ENCODE data around the gene CACNA1C.
"Not testable (repeated sequence)": the region's sequence is repeated elsewhere in the genome, so short reads cannot be mapped to it uniquely, and the experiment has no call there.

The CACNA1C gene

DNA sequence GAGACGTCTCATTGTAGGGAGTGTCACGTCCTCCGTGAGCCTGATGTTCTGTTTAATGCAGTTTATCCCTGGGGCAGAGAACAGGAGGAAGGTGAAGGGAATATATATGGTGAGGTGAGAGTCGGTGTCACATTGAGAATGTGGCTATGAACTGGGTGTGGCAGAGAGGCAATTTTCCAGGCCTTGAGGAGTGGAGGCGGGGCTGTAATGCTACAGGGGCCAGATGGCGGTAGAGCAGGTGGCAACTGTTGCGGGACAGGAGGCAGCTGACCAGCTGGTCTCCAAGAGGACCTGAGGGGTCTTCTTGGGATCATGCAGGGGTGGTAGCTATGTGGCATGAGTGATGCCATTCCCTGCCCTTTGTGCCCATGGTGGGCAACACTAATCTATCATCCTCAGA is 59.6 kb downstream of the CACNA1C start:
- DNase-seq (ENCODE audit: low read depth): no peak

DNA sequence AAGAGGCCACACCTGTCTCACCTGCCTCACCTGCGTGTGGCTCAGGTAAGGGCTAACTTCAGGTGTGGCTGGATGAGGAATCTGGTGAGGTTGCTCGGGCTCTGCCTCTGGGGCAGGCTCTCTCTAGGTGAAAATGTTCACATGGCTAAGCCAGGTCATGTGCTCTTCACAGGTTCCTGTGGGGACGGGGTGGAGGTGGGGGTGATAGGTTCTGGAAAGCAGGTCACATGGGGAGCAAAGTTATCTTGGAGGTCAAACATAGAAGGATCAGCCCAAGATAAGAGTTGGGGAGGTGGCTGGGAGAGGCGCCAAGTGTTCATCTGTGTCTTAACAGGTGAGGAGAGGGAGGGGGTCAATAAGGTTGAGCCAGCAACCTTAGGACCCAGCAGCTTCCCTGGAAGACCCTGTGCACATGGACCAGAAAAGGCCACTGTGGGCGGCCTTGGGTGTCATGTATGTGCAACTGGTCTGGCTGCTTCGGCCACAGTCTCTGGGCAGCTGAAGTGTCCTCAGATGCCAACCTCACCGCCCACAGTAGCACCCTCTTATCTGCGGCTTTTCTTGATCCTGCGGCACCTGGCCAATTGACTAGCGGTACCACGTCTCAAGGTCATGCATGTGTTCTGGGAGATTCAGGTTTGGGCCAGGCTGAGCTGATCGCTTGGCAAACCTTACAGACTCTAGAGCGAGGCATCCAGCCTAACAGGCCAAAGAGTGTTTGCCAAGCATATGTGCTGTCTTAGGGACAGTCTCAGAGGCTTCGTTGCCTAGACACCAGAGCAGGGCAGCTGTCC is 60.5 kb downstream of the CACNA1C start:
- DNase-seq (ENCODE audit: low read depth): no peak

DNA sequence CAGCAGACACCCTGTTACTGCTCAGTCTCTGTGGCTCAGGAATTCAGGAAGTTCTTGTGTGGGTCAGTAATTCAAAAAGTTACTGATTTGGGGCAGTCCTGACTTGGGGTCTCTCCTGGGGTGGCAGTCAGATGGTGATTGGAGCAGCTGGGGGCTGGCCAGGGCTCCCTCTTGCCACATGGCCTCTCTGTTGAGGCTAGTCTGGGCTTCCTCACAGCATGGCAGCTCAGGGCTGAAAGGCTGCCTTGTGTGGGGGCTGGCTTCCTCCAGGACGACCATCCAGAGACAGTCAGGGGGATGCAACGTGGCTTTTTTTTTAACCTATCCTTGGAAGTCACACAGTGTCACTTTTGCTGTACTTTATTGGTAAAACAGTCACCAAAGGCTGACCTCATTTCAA is 61.3 kb downstream of the CACNA1C start:
- DNase-seq (ENCODE audit: low read depth): no peak

DNA sequence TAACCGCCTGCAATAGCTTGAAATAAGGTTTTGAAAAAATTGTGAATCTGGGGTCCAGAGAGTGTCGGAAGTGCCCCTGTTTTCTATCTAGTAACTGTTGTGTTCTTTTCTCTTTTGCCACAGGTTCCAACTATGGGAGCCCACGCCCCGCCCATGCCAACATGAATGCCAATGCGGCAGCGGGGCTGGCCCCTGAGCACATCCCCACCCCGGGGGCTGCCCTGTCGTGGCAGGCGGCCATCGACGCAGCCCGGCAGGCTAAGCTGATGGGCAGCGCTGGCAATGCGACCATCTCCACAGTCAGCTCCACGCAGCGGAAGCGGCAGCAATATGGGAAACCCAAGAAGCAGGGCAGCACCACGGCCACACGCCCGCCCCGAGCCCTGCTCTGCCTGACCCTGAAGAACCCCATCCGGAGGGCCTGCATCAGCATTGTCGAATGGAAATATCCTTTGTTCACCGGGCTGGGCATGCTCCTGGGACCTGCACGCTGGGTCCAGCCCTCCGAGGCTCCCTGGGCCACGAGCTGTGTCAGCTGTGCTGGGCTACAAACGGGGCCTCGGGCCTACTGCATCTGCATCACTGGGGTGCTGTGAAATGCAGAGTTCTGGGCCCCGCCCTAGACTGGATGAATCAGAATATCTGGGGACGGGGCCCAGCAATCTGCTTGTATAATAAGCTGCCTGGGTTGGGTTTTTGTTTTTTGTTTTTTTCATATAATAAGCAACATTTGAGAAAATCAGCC is 62.5 kb downstream of the CACNA1C start:
- no peak for DNase-seq (ENCODE audit: low read depth)

DNA sequence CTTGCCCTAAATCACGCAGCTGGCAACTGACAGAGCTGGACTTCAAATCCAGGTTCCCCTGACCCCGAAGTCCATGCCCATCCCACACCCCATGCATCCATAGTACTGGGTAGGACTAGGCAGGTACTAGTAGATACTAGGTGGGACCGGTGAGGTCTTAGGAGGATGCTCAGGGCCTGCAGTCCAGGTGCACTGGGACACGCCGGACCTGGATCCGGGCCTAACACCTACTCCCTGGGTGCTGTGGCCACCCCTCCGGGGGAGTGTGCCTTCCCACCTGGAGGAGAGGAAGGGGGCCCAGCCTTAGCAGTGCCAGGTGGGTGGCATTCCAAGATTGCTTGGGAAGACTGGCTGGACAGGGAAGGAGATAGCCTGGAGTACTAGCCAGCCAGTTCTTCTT is 64.8 kb downstream of the CACNA1C start:
- DNase-seq (ENCODE audit: low read depth): no peak

DNA sequence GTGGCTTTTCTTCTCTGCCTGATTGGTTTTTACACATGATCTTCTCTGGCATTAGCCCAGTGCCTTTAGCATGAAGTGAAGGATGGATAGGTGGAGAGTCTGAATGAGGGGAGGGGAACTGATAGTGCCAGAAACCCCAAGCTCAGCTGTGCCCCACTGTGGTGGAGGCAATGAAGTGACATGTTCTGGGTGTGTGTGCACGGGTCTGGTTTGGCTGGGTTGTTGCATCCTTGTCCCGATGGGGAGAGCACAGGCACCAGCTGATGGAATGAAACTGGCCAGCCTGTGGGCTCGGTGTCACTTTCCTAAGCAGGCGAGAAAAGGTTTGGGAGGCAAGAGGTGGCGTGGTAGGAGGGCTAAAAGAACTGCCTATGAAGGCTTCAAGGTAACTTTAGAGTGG is 65.3 kb downstream of the CACNA1C start:
- DNase-seq (ENCODE audit: low read depth): no peak

DNA sequence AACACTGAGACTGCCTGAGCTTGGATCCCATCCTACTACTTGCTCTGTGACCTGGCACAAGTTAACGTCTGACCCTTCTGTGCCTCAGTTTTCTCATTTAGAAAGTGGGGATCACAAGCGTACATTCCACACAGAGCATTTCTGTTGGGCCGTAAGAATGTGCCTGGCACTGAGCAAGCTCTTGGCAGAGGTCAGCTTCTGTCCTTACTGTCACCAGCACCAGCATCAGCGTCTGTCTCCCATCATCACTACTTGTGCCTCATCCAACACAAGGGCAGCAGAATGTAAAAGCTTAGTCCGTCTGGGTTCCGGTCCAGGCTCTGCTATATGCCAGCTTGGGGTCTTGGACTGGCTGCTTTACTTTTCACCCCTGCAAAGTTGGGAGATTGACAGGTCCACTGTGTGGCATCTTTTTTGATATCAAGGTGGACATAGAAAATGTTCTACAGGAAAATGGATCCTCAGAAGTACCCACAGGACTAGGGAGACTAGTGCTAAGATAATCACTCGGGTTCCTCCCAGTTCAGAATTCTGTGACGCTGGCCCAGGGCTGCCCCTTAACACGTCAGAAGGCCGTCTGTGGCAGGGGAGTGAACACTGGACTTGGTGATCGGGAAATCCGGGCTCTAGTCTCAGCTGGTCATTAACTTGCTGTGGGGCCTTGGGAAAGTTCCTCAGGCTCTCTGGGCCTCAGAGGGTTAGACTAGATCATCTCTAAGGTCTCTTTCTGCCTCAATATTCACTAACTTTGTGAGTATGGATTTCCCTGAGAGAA is 65.9 kb downstream of the CACNA1C start:
- no peak for DNase-seq (ENCODE audit: low read depth)

DNA sequence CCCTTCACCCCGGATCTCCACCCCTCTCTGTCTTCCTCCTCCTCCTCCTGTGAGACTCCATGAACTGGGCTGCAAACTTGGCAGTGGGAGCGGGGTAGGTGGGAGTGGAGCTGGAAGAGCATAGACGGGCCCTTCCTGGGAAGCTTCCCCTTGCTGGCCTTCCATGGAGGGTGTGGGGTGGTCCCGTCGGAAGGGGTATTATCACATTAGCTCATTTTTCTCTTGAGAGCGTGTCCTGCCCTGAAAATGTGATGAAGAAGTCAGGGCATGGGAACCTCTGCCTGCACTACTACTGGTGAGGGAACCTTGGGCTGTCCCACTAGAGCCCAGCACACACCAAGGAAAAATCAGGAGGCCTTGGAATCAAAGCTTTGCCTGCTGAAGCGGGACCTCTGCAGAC is 66.5 kb downstream of the CACNA1C start:
- DNase-seq (ENCODE audit: low read depth): no peak

DNA sequence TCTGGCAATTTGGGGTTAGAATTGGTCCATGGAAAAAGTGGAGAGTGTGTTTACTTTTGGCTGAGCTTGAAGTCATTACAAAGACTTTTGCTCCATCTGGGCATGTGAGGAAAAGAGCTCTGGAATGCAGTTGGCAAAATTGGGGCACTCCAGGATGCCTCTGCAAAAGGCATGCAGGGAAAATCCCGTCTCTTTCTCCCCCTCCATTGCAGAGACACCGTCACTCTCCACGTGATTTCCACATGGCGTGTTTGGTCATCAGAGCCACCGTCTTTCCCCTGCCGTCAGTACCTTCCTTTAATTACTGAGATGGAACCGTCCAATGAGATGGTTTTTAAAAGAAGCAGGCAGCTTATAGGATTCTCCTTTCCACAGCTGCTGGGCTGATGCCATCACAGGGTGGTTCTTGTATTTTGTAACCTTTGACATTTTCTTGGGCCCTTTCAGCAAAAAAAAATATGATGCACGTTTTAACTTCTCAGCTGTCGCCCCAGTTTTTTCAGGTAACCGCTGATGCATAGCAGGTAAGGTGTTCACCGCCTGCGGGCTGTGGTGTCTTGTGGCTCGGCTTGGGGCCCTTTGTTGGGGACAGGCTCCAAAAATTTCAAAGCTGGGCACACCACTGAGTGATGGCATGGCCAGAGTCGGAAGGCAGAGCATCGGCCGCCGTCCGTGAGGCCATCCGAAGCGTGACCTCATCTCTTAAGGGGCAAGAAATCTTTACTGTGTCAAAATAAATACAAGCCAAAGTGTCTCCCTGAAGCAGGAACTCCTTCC is 68.4 kb downstream of the CACNA1C start:
- DNase-seq (ENCODE audit: low read depth): no peak

DNA sequence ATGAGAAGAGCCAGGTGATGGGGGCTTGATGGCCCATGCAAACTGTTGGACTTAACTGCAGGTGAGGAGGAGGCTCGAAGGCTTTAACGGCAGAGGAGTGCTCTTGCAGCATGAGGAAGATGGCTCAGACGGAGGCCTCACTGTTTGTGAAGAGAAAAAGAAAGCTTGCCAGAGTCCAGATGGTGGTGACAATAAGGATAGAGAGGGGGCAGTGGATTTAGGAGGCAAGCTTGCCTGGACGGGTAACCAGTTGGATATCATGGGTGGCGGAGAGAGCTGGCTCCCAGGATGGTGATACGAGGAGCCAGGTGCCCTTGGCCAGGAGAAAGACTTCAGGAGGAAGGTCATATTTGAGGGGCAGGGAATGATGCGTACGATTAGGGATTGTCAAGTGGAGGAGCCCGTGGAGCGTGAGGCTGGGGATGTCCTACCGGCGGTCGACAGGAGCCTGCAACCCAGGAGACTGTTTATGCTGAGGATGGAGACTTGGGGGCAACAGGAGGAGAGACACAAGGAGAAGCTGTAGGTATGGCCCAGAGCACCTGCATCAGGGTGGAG is 71.8 kb downstream of the CACNA1C start:
- no peak for DNase-seq (ENCODE audit: low read depth)

DNA sequence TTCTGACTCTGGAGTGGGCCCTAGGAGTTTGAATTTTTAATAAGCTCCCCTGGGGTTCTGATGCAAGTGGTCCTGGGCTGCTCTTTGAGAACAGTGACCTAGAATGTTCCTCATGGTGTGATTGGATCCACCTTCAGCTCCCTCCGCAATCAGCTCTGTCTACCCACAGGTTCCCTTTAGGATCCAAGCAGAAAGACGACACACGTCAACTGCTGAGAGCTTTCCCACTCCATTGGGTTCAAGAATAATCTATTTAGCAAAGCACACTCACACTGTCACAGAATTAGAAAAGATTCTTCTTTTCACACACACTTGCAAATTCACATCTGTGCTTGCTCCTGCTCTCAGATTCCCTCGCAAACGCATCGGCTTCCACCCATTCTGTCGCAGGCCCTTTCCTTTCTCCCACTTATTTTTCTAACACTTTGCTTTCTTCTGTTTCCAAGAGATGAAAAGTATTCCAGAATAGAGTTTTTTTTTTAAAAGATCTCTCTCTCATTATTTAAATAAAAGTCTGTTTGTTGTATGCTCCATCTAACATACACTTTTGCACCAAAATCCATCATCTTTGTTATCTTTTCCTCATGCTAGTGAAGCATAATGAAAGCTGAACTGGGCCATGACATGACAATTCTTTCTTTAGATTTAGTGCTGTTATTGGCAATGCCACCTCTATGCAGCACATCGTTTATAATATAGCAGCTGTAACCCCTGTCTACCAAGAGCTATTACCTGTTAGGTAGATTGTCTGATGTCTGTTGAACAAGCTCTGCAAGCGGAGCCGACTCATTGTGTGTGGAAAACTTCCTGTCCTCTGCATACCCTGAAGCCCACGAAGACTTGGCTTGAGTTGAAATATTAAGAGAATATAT is 73.1 kb downstream of the CACNA1C start:
- DNase-seq (ENCODE audit: low read depth): no peak

DNA sequence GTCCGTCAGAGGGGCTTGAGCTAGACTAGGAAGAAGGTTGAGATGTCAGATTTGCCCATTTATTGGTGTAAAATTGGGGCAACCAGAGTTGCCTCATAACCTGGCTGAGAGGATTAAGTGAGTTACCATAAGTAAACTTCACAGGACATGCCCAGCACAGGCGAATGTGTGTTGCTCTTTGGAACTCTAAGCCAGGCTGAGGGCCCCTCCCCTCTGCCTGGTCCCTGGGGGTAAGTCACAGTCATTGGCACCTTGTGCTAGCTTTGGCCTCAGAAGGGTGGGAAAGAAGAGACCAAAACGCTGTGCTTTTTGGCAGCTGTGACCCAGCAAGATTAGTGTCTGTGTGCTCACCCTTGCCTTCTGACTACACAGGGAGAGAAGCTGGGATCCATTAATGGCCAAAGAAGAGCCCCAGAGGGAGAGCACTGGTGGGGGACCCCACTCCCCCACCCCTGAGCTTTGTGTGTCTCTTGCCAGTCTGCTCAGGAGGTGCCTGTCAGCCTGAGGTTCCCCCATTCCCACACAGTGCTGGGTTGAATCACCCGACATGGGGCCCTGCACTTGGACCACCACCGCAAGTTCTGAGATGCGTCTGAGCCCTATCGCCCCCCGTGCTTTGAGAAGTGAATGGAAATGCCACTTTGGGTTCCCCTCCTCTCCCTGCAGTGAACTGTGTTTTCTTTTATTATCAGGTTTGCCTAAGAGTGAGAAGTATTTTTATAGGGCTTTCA is 74.1 kb downstream of the CACNA1C start:
- DNase-seq (ENCODE audit: low read depth): no peak

DNA sequence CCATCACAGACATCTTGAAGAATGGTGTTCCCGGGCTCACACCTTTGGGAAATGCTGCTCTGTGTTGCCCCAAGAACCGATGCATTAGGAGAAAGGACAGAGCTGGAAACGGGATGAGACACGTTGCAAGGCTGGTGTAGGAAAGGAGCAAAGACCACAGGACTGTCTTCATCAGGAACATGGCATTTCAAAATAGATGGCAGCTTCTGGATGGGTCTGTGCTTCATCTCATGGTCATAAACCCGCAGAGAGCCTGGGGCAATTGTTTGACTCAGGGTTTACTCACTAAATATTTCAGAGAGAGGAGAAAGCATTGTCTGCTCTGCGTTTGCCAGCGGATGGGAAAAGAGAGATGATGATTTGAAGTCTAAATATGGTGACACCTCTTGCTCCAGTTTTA is 76.3 kb downstream of the CACNA1C start:
- DNase-seq (ENCODE audit: low read depth): no peak

DNA sequence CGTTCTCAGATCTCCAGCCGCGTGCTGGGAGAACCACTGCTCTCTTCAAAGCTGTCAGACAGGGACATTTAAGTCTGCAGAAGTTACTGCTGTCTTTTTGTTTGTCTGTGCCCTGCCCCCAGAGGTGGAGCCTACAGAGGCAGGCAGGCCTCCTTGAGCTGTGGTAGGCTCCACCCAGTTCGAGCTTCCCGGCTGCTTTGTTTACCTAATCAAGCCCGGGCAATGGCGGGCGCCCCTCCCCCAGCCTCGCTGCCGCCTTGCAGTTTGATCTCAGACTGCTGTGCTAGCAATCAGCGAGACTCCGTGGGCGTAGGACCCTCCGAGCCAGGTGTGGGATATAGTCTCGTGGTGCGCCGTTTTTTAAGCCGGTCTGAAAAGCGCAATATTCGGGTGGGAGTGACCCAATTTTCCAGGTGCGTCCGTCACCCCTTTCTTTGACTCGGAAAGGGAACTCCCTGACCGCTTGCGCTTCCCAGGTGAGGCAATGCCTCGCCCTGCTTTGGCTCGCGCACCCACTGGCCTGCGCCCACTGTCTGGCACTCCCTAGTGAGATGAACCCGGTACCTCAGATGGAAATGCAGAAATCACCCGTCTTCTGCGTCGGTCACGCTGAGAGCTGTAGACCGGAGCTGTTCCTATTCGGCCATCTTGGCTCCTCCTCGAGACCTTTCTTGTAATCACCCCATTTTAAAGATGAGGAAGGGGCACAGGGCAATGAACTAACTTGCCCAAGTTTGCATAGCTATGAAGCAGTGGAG is 83.1 kb downstream of the CACNA1C start:
- not testable (repeated sequence) for DNase-seq (ENCODE audit: low read depth)

DNA sequence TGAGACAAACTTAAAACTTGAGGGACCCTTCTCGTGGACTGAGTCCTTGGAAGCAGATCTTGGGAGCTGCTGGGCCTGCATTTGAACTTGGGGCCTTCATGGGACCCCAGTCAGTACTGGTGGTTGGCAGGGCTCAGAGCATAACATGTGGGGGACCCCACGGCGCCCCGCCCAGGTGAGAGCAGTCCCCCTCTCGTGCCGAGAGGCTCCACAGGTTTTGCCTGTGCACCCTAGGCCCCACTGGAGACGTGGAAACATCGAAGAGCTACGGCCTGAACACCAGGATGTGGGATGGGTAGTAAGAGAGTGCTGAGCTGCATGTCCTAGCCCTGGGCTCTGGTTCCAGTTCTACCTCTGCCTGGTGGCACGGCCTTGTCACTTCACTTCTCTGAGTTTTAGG is 84.1 kb downstream of the CACNA1C start:
- DNase-seq (ENCODE audit: low read depth): no peak

DNA sequence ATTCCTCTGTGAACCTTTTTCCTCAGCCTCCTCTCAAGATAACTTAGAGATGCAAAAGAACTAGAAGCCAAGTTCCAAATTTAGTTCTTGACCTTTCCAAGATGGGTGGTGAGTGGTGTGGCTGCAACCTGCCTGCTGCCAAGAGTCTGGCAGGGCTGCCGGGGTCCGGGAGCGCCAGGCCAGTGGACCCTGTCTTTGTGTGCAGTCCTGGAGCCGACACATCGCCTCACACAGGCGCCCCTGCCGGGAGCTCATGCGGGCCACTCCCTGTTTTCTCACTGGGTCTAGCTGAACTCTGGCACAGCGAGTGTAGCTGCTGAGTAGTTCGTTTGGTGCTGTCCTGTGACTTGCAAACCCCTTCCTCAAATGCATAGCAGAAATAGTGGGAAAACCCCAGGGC is 84.9 kb downstream of the CACNA1C start:
- DNase-seq (ENCODE audit: low read depth): no peak

DNA sequence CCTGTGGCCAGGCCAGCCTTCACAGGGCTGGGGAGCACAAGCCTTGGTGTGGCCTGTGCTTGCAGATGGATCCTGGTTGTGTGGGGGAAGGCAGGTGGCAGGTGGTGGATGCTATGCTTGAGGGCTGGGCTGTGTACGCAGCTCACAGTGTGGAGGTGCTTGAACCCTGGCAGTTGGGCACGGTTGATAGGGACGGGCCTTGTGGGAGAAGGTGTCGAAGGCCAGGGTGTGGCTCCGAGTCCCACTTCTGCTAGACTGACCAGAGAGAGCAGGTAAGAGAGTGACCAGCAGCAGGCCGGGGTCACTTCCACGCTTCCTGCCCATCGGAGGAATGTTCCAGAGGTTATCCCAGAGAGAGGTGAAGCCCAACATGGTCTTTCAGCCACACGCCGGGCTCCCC is 85.5 kb downstream of the CACNA1C start:
- DNase-seq (ENCODE audit: low read depth): no peak

DNA sequence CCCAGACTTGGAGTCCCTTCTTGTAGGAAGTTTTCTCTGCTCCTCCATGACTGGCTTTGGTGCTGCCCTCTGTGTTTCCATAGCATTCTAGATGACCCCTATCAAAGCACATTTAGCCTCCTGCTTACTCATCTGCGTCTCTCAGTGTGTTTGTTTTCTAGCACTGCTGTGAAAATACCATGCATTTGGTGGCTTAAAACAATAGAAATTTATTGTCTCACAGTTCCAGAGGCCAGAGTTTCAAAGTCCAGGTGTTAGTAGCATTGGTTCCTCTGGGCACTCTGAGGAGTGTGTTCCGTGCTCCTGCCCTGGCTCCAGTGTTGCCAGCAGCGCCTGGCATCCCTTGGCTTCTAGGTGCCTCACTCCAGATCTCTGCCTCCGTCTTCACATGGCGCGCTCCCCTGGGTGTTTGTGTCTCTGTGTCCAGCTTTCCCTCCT is 86.1 kb downstream of the CACNA1C start:
- no peak for DNase-seq (ENCODE audit: low read depth)

DNA sequence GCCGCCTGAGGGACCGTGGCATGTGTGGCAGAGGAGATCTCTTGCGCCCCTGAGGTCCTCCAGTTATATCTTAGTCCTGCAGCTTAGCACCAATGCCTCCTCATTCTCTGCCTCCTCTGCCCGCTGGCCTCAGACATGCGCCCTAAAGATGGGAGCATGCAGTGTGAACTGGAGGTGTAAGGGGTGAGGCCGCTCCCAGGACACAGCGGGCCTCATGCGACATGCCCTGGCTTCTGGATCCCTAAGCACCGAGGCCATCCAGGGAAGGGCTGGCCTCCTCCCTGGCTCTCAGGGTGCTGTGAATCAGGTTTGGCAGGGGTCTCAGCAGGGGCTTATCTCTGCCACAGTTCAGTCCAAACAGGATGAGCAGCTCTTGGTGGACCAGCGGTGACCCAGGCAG is 86.9 kb downstream of the CACNA1C start:
- no peak for DNase-seq (ENCODE audit: low read depth)

Data from HS-27A (cell line).